Stimulated activated CD4-positive, alpha-beta T cell treated with anti-CD3 and anti-CD28 coated beads, TNF-alpha, amount 100 ng/mL, for 24 hours (primary cell): ENCODE data around the gene PPP1R37.

Experiments used
- DNase-seq, 3 experiments: peaks; one replicate each; pipeline ENCODE4 v3.0.0-alpha.2; 2020; ENCODE audit warnings: low read depth in 3 of 3

Gene PPP1R37

GRCh38 chr19:45169602-45170001 lies 76.6 kb downstream of the PPP1R37 start:
- no peak for DNase-seq

GRCh38 chr19:45170146-45171106 lies 77.4 kb downstream of the PPP1R37 start:
- DNase-seq: no peak

- no peak for DNase-seq
Observed at GRCh38 chr19:45171211-45171623, 78.2 kb downstream of the PPP1R37 start.

GRCh38 chr19:45172173-45172572 lies 79.2 kb downstream of the PPP1R37 start:
- DNase-seq: no peak

- DNase-seq: no peak
Observed at GRCh38 chr19:45172611-45173208, 79.7 kb downstream of the PPP1R37 start.

- no peak for DNase-seq
Observed at GRCh38 chr19:45173816-45174215, 80.8 kb downstream of the PPP1R37 start.

- DNase-seq: no peak
Observed at GRCh38 chr19:45175515-45176345, 82.8 kb downstream of the PPP1R37 start.

GRCh38 chr19:45177817-45178261 lies 84.9 kb downstream of the PPP1R37 start, which contains the start of gene TRAPPC6A:
Gene TRAPPC6A, minus strand, starts transcription at chr19:45178237. Its CDS starts 19 bp downstream, at chr19:45178218.
- DNase-seq: peak in 1 of 3 experiments; percentile 22

GRCh38 chr19:45178262-45179071 lies 85.5 kb downstream of the PPP1R37 start, which contains the start of gene BLOC1S3:
Gene BLOC1S3, plus strand, starts transcription at chr19:45178784. Its CDS starts 513 bp downstream, at chr19:45179297.
- DNase-seq: peak; percentile 99 to 100 (median 100)

GRCh38 chr19:45179072-45179891 lies 86.3 kb downstream of the PPP1R37 start:
- DNase-seq: peak in 1 of 3 experiments; percentile 34

GRCh38 chr19:45179892-45180370 lies 87.0 kb downstream of the PPP1R37 start:
- DNase-seq: no peak

- DNase-seq: no peak
Observed at GRCh38 chr19:45180936-45181335, 88.0 kb downstream of the PPP1R37 start.

- DNase-seq: no peak
Observed at GRCh38 chr19:45182758-45183157, 89.8 kb downstream of the PPP1R37 start.

GRCh38 chr19:45184115-45184514 lies 91.1 kb downstream of the PPP1R37 start:
- DNase-seq: no peak

GRCh38 chr19:45186509-45187334 lies 93.7 kb downstream of the PPP1R37 start:
- no peak for DNase-seq

GRCh38 chr19:45187421-45188100 lies 94.6 kb downstream of the PPP1R37 start:
- DNase-seq: no peak

- no peak for DNase-seq
Observed at GRCh38 chr19:45189971-45190370, 97.0 kb downstream of the PPP1R37 start.

GRCh38 chr19:45191375-45191774 lies 98.4 kb downstream of the PPP1R37 start:
- DNase-seq: no peak
